ENCODE measurements around the gene F2.

F2 gene

DNA sequence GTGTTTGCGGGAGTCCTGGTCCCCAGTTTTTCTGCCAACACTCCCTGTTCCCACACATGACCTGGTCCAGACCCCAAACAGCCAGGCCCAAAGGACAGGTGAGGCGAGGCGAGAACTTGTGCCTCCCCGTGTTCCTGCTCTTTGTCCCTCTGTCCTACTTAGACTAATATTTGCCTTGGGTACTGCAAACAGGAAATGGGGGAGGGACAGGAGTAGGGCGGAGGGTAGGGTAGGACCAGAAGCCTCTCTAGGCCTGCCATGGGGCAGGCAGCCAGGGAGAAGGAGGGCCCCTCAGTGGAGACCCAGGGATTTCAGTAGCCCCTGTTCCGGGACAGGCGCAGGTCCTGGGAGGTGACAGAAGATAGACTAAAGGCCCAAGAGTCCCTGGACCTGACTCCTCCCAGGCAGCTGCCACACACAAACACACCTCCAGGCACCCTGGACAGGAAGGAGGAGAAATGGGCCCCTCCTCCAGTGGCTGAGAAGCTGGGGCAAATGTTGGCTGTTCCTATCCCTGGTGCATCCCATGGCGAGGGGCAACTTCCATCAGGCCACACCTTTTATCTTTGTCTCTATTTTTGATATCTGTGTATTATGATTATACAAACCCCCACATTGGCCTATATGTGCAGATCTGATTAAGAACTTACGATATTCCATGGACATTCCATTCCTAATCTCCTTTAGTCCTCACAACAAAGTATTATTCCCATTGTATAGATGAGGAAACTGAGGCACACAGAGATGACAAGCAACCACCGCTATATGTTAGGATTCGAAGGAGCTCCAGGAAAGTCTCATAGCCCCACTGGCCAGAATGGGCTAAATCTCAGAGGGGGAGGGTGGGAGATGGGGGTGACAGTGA, 626 bp upstream of the F2 start:
- no peak for DNase-seq (ENCODE audit: low read depth)

GRCh38 chr11:46719543-46720218, 668 bp downstream of the F2 start:
- DNase-seq (ENCODE audit: low read depth): no peak

DNA sequence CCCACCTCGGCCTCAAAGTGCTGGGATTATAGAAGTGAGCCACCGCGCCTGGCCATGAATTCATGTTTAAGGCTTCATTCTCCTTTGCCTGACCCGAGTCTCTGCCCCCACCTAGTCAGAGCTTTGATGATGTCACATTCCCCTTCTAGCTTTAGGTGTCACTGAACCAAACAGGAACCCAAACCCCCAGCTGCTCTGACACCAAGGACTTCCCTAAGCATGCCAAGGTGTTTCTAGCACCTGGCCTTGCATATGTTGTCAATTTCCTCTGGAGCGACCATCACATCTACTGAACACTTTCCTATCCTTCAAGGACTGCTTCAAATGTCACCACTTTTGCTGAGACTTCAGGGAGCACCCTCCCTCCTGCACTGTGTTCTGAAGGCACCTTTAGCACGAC, 2.3 kb downstream of the F2 start:
- DNase-seq (ENCODE audit: low read depth): no peak

DNA sequence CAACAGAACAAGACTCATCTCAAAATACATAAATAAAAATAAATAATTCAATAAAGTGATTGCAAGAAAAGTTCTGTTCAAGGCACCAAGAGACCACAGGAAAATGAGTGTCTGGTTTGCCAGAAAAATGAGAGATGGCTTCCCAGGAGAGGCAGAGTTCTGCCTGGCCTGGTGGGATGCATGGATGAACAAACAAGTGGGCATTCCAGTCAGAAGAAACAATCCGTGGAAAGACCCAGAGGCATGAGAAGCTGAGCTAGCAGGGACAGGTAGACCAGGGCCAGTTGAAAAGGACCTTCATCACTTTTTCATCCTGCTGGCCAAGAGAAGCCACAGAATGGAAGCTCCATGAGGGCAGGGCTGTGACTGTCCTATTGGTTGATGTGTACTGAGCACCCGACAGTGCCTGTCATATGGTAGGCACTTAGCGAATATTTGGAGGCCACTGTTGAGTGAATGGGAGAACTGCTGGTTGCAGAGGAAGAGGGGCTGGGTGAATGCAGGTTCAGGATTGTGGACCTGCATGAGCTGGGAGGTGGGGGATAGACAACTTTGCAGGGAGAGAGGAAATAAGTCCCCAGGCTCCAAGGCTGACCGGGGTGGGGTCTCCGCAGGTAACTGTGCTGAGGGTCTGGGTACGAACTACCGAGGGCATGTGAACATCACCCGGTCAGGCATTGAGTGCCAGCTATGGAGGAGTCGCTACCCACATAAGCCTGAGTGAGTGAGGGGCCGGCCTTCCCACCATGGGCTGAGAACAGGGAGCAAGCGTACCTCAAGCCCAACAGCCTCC, 3.7 kb downstream of the F2 start:
- no peak for DNase-seq (ENCODE audit: low read depth)

GRCh38 chr11:46723359-46723680, 4.3 kb downstream of the F2 start:
- DNase-seq (ENCODE audit: low read depth): no peak

DNA sequence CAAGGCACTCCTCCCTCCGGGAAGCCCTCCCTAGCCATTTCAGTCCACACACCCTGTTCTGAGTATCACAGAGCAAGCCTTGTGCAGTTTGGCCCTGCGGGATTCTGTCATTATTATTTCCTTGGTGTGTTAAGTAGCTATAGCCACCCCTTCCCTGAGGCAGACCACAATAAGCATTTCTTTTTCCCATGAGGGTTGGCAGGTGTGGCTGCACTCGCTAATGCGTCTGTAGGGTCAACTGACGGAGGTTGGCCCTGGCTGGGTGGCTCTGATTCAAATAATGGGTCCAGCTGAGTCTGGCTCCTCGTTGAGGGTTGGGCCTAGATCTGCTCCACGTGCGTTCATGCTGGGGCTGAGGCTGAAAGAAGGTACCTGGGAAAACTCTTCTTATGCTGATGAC, 5.1 kb downstream of the F2 start:
- DNase-seq (ENCODE audit: low read depth): no peak

DNA sequence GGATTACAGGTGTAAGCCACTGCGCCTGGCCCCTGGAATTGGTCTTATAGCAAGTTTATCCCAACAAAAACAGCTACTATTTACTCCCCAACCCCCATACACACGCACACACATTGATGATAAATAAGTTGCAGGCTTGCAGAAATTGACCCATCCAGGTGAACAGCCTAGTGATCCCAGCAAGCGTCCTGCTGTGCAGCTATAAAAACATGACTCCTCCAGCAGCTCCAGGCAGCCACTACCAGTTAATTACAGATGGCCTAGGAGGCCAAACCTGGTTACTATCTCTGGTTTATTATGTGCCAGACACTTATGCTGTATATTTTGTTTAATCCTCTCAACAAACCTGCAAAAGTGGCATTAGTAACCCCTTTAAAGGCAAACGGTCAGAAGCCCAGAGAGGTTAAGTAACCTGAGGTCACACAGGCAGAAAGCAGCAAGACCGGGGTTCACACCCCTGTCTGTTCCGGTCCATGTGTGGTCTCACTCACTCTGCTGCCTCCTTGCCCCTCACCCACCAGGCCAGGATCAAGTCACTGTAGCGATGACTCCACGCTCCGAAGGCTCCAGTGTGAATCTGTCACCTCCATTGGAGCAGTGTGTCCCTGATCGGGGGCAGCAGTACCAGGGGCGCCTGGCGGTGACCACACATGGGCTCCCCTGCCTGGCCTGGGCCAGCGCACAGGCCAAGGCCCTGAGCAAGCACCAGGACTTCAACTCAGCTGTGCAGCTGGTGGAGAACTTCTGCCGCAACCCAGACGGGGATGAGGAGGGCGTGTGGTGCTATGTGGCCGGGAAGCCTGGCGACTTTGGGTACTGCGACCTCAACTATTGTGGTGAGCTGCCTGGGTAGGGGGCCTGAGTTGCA, 6.6 kb downstream of the F2 start:
- no peak for DNase-seq (ENCODE audit: low read depth)

GRCh38 chr11:46726206-46726862, 7.3 kb downstream of the F2 start:
- no peak for DNase-seq (ENCODE audit: low read depth)

DNA sequence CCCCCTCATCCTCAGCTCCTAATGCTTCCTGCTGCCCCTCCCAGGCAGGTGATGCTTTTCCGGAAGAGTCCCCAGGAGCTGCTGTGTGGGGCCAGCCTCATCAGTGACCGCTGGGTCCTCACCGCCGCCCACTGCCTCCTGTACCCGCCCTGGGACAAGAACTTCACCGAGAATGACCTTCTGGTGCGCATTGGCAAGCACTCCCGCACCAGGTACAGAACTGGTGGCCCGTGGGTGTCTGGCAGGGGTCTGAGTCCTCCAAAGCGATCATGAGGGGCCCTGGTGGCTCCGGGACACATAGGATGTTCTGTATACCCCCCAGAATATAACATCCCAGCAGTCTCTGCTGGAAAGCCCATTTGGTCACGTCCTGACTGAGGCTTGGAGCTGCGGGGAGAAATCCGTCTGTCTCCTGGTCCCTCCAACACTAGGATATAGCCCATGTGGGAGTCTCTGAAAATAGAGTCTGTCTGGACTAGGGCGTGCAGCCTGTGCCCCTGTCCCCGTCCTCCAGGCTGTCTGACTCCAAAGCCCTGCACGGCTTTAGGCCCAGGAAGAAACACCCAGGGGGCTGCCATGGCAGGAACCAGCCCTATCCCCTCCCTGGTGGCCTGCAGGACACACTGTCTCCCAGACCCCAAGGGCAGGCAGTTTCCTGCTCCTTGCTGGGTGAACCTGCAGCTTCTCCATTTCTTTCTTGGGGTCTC, 9.1 kb downstream of the F2 start:
- no peak for DNase-seq (ENCODE audit: low read depth)

- no peak for DNase-seq (ENCODE audit: low read depth)
Measured at GRCh38 chr11:46728659-46729040, 9.6 kb downstream of the F2 start.

DNA sequence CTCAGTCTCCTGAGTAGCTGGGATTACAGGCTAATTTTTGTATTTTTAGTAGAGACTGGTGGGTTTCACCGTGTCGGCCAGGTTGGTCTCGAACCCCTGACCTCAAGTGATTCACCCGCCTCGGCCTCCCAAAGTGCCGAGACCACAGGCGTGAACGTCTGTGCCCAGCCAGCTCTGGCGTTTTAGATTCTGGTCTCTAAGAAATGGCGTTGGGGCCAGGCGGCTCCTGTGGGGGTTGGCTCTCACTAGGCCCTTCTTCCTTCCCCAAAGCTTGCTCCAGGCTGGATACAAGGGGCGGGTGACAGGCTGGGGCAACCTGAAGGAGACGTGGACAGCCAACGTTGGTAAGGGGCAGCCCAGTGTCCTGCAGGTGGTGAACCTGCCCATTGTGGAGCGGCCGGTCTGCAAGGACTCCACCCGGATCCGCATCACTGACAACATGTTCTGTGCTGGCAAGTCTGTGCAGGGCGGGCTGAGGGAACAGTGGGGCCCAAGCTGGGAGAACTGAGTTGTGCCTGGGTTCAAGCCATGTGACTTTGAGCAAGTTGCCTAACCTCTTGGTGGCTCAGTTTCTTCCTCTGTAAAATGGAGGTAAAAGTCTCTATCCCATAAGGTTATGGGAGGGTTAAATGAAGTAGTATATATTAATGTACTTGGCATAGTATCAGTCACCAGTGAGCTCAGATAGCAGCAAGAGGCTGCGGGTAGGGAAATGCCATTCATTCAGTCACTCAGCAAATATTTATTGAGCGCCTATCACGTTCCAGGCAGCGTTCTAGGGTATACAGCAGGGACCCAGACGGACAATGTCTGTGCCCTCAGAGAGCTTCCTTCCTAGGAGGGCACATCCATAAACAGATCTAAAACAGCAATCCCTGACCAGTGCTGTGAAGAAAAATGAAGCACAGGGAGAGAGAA, 10.4 kb downstream of the F2 start:
- DNase-seq (ENCODE audit: low read depth): no peak

GRCh38 chr11:46731545-46731944, 12.5 kb downstream of the F2 start:
- no peak for DNase-seq (ENCODE audit: low read depth)

DNA sequence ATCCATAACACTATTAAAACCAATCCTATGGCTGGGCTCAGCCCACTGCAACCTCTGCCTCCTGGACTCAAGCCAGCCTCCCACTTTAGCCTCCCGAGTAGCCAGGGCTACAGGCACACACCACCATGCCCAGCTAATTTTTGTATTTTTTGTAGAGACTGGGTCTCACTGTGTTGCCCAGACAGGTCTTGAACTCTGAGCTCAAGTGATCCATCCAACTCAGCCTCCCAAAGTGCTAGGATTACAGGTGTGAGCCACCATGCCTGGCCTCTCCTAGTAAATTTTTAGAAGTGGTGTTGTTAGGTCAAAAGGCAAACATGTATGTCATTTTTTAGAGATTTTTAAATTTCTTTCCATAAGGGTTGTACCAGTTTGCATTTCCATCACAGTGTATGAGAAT, 14.2 kb downstream of the F2 start:
- no peak for DNase-seq (ENCODE audit: low read depth)

GRCh38 chr11:46736146-46736545, 17.1 kb downstream of the F2 start:
- DNase-seq (ENCODE audit: low read depth): no peak

GRCh38 chr11:46736615-46737014, 17.6 kb downstream of the F2 start:
- DNase-seq (ENCODE audit: low read depth): no peak

GRCh38 chr11:46737699-46738098, 18.7 kb downstream of the F2 start:
- DNase-seq (ENCODE audit: low read depth): no peak

DNA sequence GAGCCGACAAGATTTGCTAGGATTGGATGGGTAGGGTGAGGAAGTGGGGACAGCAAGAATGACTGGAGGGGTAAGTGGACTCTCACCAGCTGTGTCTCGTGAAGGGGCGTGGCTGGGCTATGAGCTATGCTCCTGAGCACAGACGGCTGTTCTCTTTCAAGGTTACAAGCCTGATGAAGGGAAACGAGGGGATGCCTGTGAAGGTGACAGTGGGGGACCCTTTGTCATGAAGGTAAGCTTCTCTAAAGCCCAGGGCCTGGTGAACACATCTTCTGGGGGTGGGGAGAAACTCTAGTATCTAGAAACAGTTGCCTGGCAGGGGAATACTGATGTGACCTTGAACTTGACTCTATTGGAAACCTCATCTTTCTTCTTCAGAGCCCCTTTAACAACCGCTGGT, 19.9 kb downstream of the F2 start:
- DNase-seq (ENCODE audit: low read depth): no peak

DNA sequence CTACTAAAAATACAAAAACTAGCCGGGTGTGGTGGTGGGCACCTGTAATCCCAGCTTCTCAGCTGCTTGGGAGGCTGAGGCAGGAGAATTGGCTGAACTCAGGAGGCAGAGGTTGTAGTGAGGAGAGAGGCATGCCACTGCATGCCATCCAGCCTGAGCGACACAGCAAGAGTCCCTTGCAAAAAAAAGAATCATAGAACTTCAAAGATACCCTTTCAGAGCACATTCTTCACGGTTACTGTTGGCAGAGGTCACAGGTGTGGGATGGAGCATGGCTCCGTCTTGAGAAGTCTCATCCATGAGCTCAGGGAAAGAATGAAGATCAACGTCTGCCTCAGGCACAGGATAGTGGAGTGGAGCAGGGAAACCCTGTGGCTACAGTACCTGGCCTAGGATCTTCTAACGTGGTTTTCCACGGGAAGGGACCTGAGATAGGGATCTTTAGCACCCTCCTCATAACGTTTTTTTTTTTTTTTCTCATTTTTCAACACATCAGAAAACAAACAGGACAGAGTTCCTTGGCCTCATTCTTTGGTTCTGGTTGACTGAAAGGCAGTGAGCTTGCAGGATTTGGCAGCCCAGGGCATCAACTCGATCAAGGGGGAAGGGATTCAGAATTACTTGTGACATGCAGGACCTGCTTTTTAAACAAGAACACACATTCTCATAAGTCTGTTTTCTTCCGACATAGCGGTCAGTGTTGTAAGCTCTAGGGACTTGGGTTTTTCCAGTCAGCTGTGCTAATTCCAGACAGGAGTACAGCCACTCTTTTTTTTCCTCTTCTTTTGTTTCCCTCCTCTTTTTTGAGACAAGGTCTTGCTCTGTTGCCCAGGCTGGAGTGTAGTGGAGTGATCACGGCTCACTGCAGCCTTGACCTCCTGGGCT, 22.8 kb downstream of the F2 start:
- no peak for DNase-seq (ENCODE audit: low read depth)

- no peak for DNase-seq (ENCODE audit: low read depth)
Measured at GRCh38 chr11:46743043-46743442, 24.0 kb downstream of the F2 start.
